Measurements from ENCODE around the gene PODNL1. TPM values are rescaled to one million over a fixed set of nuclear protein-coding genes. Genes with fewer than 3 reads are reported as not detected.

Gene PODNL1
- total RNA-seq, 2 donors from 2014 or later, result 4.1 to 4.4 TPM

DNA sequence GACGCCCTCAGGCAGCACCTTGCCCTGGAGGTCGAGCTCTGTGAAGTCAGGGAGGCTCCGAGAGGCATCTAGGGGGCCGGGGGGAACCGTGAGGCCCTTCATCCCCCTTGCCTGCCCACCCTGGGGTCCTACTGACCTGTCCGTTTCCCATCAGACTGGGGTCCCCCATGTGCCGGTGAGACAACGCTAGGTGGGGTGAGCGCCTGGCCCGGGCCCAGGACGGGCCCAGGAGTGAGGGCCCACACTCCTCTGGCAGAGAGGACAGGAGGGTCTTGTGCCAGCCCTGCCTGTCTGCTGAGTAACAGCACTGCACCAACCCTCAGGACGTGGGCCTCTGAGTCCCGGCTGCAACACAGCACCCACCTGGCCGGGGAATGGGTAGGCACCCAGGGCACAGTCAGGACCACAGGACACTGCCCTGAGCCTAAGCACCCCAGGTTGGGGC lies 28.5 kb upstream of the PODNL1 start:
- no peak overlapping the region for H3K4me3 ChIP-seq
- intact Hi-C loops (cut with DNase I), result no loop called here
- H3K27me3 ChIP-seq, result no peaks in the 10 kb centered on the region
- no peak for DNase-seq
- no peaks in the 10 kb centered on the region for H3K4me1 ChIP-seq
- H3K27ac ChIP-seq, result no peak overlapping the region
- no peak overlapping the region for H3K9ac ChIP-seq (ENCODE audit: low read depth in 2 of 2, low read length in 2 of 2)
- TF ChIP-seq CTCF (IDR thresholded peaks at IDR 0.05), result no peak
- peaks cover 12% of the 10 kb centered on the region for H3K36me3 ChIP-seq
- H3K9me3 ChIP-seq, result no peaks in the 10 kb centered on the region

GRCh38 chr19:13965926-13966683 lies 27.9 kb upstream of the PODNL1 start:
- intact Hi-C loops (cut with DNase I), result no loop called here
- Histone ChIP-seq H3K27me3 (no peaks in the 10 kb centered on the region), H3K27ac (no peak overlapping the region), H3K36me3 (peaks cover 12% of the 10 kb centered on the region), H3K9me3 (no peaks in the 10 kb centered on the region), H3K4me1 (no peaks in the 10 kb centered on the region), H3K9ac (ENCODE audit: low read depth in 2 of 2, low read length in 2 of 2) (no peak overlapping the region), H3K4me3 (no peak overlapping the region)
- no peak for TF ChIP-seq CTCF (IDR thresholded peaks at IDR 0.05)
- DNase-seq, result no peak

GRCh38 chr19:13965377-13965896 lies 27.2 kb upstream of the PODNL1 start:
- intact Hi-C loops (cut with DNase I), result no loop called here
- no peak for TF ChIP-seq CTCF (IDR thresholded peaks at IDR 0.05)
- no peak for DNase-seq
- Histone ChIP-seq H3K36me3 (peaks cover 14% of the 10 kb centered on the region), H3K27ac (no peak overlapping the region), H3K4me3 (no peak overlapping the region), H3K9ac (ENCODE audit: low read depth in 2 of 2, low read length in 2 of 2) (no peak overlapping the region), H3K4me1 (no peaks in the 10 kb centered on the region), H3K27me3 (no peaks in the 10 kb centered on the region), H3K9me3 (no peaks in the 10 kb centered on the region)

DNA sequence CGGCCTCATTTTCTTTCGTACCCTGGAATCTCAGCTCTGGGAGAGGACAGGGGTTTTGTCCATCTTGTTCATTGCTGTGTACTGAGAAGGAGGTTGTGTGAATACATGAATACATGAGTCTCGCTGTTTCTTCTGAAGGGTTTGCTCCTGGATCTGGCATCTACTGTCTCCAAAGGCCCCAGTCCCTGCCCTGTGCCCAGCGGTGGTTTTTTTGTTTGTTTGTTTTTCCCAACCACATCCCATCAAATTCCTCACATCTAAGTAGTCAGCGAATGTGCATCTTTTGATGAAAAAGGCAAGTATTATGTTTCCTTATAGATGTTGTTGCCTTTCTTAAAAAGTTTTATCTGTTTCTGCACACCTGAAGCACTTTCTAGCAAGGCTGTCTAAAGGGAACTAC lies 26.6 kb upstream of the PODNL1 start:
- no peak for DNase-seq
- no peaks in the 10 kb centered on the region for H3K27me3 ChIP-seq
- TF ChIP-seq CTCF (IDR thresholded peaks at IDR 0.05), result no peak
- intact Hi-C loops (cut with DNase I), result no loop called here
- no peaks in the 10 kb centered on the region for H3K9me3 ChIP-seq
- H3K9ac ChIP-seq (ENCODE audit: low read depth in 2 of 2, low read length in 2 of 2), result no peak overlapping the region
- H3K27ac ChIP-seq, result no peak overlapping the region
- H3K4me3 ChIP-seq, result no peak overlapping the region
- no peaks in the 10 kb centered on the region for H3K4me1 ChIP-seq
- peaks cover 20% of the 10 kb centered on the region for H3K36me3 ChIP-seq

- no peaks in the 10 kb centered on the region for H3K9me3 ChIP-seq
- H3K36me3 ChIP-seq, result peaks cover 12% of the 10 kb centered on the region
- H3K27me3 ChIP-seq, result no peaks in the 10 kb centered on the region
- TF ChIP-seq CTCF (IDR thresholded peaks at IDR 0.05), result no peak
- H3K27ac ChIP-seq, result no peak overlapping the region
- no peaks in the 10 kb centered on the region for H3K4me1 ChIP-seq
- H3K9ac ChIP-seq (ENCODE audit: low read depth in 2 of 2, low read length in 2 of 2), result no peak overlapping the region
- DNase-seq, result no peak
- intact Hi-C loops (cut with DNase I), result no loop called here
- H3K4me3 ChIP-seq, result no peak overlapping the region
Observed at GRCh38 chr19:13963603-13964105, 25.4 kb upstream of the PODNL1 start.
